Measurements from ENCODE around the gene NDUFAB1. TPM values are rescaled to one million over a fixed set of nuclear protein-coding genes. Genes with fewer than 3 reads are reported as not detected.
A peak's percentile ranks its signal among the peaks of the same experiment; 100 is the strongest.
"Not testable (repeated sequence)": the region's sequence is repeated elsewhere in the genome, so short reads cannot be mapped to it uniquely, and the experiment has no call there.

Gene NDUFAB1
- total RNA-seq, 4 donors from 2014 or later = 166 to 400 (median 323) TPM

DNA sequence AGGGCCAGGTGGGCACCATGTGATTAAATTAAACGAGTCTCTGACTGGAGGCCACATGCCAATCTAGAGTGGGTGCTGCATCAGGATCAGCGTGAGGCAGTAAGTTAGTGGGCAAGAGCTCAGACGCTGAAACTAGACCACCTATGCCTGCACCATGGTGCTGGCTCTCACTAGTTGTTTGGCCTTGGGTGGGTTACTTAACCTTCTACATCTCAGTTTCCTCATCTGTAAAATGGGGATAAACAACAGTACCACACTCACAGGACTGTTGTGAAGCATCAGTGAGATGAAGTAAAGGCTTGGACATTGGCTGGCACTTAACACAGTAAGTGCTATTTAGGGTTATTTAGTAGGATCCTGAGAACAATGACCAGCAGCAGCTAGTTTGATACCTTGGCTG is 5.9 kb downstream of the NDUFAB1 start:
- peak overlapping the region in 1 of 4 donors; percentile 58 for H3K27ac ChIP-seq
- peaks cover 0 to 62% of the 10 kb centered on the region in 2 donors for H3K36me3 ChIP-seq
- in situ Hi-C loops (cut with MboI; ENCODE audit: low sequenced_read_pairs in 4 of 4) (loop anchor here in 1 of 4 donors (5.0 kb wide), 1 partner anchor 33 kb away; the partner anchor contains the start of genes EARS2 and UBFD1), intact Hi-C loops (cut with DNase I; ENCODE audit: low total_unique reads) (loop anchor here (10.0 kb wide), 1 partner anchor 1385 kb away; the partner anchor contains the start of gene EEF2K)
- H3K27me3 ChIP-seq = no peaks in the 10 kb centered on the region
- ATAC-seq (no peak), DNase-seq (no peak)
- H3K9me3 ChIP-seq = no peaks in the 10 kb centered on the region
- H3K4me1 ChIP-seq = peaks cover 20 to 32% of the 10 kb centered on the region in 2 donors
- no peak for TF ChIP-seq POLR2A (IDR thresholded peaks at IDR 0.05)
- TF ChIP-seq, protein P1, sequence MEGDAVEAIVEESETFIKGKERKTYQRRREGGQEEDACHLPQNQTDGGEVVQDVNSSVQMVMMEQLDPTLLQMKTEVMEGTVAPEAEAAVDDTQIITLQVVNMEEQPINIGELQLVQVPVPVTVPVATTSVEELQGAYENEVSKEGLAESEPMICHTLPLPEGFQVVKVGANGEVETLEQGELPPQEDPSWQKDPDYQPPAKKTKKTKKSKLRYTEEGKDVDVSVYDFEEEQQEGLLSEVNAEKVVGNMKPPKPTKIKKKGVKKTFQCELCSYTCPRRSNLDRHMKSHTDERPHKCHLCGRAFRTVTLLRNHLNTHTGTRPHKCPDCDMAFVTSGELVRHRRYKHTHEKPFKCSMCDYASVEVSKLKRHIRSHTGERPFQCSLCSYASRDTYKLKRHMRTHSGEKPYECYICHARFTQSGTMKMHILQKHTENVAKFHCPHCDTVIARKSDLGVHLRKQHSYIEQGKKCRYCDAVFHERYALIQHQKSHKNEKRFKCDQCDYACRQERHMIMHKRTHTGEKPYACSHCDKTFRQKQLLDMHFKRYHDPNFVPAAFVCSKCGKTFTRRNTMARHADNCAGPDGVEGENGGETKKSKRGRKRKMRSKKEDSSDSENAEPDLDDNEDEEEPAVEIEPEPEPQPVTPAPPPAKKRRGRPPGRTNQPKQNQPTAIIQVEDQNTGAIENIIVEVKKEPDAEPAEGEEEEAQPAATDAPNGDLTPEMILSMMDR (IDR thresholded peaks at IDR 0.05 in 4 of 5, conservative IDR thresholded peaks at IDR 0.05 in 1 of 5) = no peak
- no peak overlapping the region for H3K4me3 ChIP-seq

DNA sequence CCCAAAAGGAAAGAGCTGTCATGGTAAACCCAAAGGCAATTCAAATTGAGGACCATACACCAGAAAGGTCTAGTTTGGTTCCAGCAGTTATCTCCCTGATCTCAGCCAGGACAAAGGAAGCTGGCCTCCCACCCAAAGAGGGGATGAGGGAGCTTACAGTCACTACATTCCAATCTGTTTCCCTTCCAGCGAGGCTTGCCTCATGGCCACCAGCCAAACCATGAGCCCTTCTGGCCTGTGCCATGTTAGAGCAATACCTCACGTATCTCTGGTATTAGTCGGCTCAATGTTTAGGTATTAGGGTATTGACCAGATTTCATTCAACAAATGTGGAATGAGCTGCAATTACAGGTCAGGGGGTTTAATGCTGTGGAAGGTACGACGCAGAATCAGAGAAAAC is 8.4 kb downstream of the NDUFAB1 start:
- Histone ChIP-seq H3K36me3 (peaks cover 0 to 67% of the 10 kb centered on the region in 2 donors), H3K9me3 (no peaks in the 10 kb centered on the region), H3K27ac (peak overlapping the region in 3 of 4 donors; percentile 5 to 58 (median 19)), H3K4me1 (peaks cover under 1 to 9% of the 10 kb centered on the region in 2 donors), H3K27me3 (no peaks in the 10 kb centered on the region), H3K4me3 (no peak overlapping the region)
- ATAC-seq = no peak
- no peak for DNase-seq
- in situ Hi-C loops (cut with MboI; ENCODE audit: low sequenced_read_pairs in 4 of 4) = no loop called here
- intact Hi-C loops (cut with DNase I; ENCODE audit: low total_unique reads) = no loop called here
- no peak for TF ChIP-seq POLR2A (IDR thresholded peaks at IDR 0.05)

DNA sequence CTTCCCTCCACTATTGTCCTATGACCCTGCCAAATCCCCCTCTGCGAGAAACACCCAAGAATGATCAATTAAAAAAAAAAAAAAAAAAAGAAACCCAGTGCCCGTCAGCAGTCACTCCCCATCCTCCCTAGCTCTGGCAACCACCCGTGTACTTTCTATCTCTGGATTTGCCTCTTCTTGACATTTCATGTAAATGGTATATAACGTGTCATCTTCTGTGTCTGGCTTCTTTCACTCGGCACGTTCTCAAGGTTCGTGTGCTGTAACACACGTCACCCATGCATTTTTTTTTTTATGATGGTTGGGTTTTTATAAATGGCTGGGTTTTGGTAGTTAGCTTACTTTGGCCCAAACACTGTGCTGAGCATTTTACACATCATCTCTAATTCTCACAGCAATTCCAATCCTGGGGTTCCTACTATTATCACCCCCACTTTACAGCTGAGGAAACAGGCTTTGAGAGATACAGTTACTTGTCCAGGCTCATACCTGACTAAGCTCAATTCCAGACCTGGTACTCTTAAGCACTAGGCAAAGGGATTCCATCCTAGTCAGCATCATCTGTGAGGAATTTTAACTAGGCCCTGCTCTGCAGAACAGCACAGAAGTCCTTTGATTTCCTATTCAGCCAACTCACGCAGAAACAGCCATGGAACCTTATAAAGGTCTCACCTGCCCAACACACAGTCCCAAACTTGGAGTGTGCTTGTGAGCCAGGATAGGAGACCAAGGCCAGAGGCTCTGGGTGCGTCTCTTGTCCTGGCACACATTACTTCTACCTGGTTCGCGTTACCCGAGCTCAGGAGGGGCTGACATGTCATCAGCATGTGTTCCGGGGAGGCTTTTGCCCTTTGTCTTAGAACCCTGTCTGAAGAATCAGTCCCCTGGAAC is 11.7 kb downstream of the NDUFAB1 start:
- H3K27ac ChIP-seq = peak overlapping the region in 1 of 4 donors; percentile 58
- intact Hi-C loops (cut with DNase I; ENCODE audit: low total_unique reads) = no loop called here
- ATAC-seq = peak in 1 of 2 donors; percentile 50

DNA sequence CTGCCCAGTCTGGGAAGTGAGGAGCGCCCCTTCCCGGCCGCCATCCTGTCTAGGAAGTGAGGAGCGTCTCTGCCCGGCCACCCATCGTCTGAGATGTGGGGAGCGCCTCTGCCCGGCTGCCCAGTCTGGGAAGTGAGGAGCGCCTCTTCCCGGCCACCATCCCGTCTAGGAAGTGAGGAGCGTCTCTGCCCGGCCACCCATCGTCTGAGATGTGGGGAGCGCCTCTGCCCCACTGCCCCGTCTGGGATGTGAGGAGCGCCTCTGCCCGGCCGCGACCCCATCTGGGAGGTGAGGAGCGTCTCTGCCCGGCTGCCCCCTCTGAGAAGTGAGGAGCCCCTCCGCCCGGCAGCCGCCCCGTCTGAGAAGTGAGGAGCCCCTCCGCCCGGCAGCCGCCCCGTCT is 12.8 kb downstream of the NDUFAB1 start:
- H3K4me3 ChIP-seq; H3K27ac ChIP-seq; H3K4me1 ChIP-seq; H3K9me3 ChIP-seq; intact Hi-C loops (cut with DNase I; ENCODE audit: low total_unique reads); ATAC-seq; H3K27me3 ChIP-seq; in situ Hi-C loops (cut with MboI; ENCODE audit: low sequenced_read_pairs in 4 of 4); DNase-seq: not testable (repeated sequence)
- peaks cover 0 to 71% of the 10 kb centered on the region in 2 donors for H3K36me3 ChIP-seq

More for the DNA sequence above, 11.7 kb downstream of the NDUFAB1 start:
- no peaks in the 10 kb centered on the region for H3K9me3 ChIP-seq
- in situ Hi-C loops (cut with MboI; ENCODE audit: low sequenced_read_pairs in 4 of 4) = no loop called here
- H3K4me1 ChIP-seq = no peaks in the 10 kb centered on the region
- no peaks in the 10 kb centered on the region for H3K27me3 ChIP-seq
- TF ChIP-seq, protein P1 (IDR thresholded peaks at IDR 0.05 in 4 of 5, conservative IDR thresholded peaks at IDR 0.05 in 1 of 5) = no peak
- no peak for TF ChIP-seq POLR2A (IDR thresholded peaks at IDR 0.05)
- H3K4me3 ChIP-seq = no peak overlapping the region
- H3K36me3 ChIP-seq = peaks cover 0 to 63% of the 10 kb centered on the region in 2 donors
- no peak for DNase-seq

DNA sequence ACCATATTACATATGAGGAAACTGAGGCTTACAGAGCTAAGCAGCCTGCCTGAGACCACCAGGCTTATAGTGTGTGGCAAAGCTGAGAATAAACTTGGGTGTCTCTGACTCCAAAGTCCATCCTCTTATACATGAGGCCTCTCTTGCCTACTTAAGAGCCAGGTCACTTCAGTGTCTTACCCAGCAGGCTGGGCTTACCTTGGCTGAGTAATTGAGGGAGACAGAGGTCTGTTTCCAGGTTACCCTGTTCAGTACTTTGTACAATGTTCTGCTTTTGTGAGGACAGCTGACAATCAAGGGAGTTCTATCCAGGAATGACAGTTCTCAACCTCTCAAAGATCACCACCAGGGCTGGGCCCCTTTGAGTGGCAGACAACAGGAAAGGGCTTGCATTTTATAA is 14.4 kb downstream of the NDUFAB1 start:
- peaks cover 0 to 66% of the 10 kb centered on the region in 2 donors for H3K36me3 ChIP-seq

More for the DNA sequence above, 14.4 kb downstream of the NDUFAB1 start:
- DNase-seq (no peak), ATAC-seq (peak in 1 of 2 donors; percentile 11)
- Histone ChIP-seq H3K4me1 (no peaks in the 10 kb centered on the region), H3K9me3 (no peaks in the 10 kb centered on the region), H3K4me3 (no peak overlapping the region), H3K27me3 (no peaks in the 10 kb centered on the region), H3K27ac (peak overlapping the region in 1 of 4 donors; percentile 29)
- TF ChIP-seq POLR2A (IDR thresholded peaks at IDR 0.05) = no peak
- TF ChIP-seq, protein P1 (IDR thresholded peaks at IDR 0.05 in 4 of 5, conservative IDR thresholded peaks at IDR 0.05 in 1 of 5) = no peak
- in situ Hi-C loops (cut with MboI; ENCODE audit: low sequenced_read_pairs in 4 of 4) (no loop called here), intact Hi-C loops (cut with DNase I; ENCODE audit: low total_unique reads) (no loop called here)

All from gastrocnemius medialis (tissue), 4 donors.